Measurements from ENCODE around the gene TCHP. TPM values are rescaled to one million over a fixed set of nuclear protein-coding genes. Genes with fewer than 3 reads are reported as not detected.

The TCHP gene
- polyA plus RNA-seq, 1 donor from 2014 or later, result 12.8 TPM

GRCh38 chr12:109923038-109923437 lies 23.0 kb downstream of the TCHP start:
- no peaks in the 10 kb centered on the region for H3K36me3 ChIP-seq (ENCODE audit: insufficient read depth, low read length)
- no peaks in the 10 kb centered on the region for H3K9me2 ChIP-seq (ENCODE audit: insufficient read depth, low read length)
- no peak overlapping the region for H3K27ac ChIP-seq (ENCODE audit: low read length)
- H3F3A ChIP-seq (ENCODE audit: insufficient read depth, low read length, poor library complexity, severe bottlenecking), result no peaks in the 10 kb centered on the region
- TF ChIP-seq TAF1 (IDR thresholded peaks at IDR 0.05; ENCODE audit: low read depth), result no peak
- TF ChIP-seq EZH2 (IDR thresholded peaks at IDR 0.05; ENCODE audit: borderline replicate concordance, insufficient read depth, low read length, poor library complexity, severe bottlenecking), result no peak
- no peak for TF ChIP-seq CTCF (IDR thresholded peaks at IDR 0.05; ENCODE audit: poor library complexity, severe bottlenecking)
- H3K27me3 ChIP-seq (ENCODE audit: insufficient read depth, low read depth, low read length), result no peaks in the 10 kb centered on the region
- no peaks in the 10 kb centered on the region for H3K9me3 ChIP-seq (ENCODE audit: low read length)
- no peaks in the 10 kb centered on the region for H3K79me2 ChIP-seq (replicated peaks; ENCODE audit: insufficient read depth, low read length)
- no peak overlapping the region for H3K9ac ChIP-seq (ENCODE audit: low read length)
- H4K20me1 ChIP-seq (ENCODE audit: insufficient read depth), result no peaks in the 10 kb centered on the region
- no peak overlapping the region for H3K4me3 ChIP-seq (ENCODE audit: low read length)
- H2AFZ ChIP-seq (ENCODE audit: low read depth, low read length), result no peak overlapping the region
- no peak overlapping the region for H3K4me2 ChIP-seq (ENCODE audit: low read length)

GRCh38 chr12:109923481-109924245 lies 23.6 kb downstream of the TCHP start:
- H2AFZ ChIP-seq (ENCODE audit: low read depth, low read length), result no peak overlapping the region
- H3K9me2 ChIP-seq (ENCODE audit: insufficient read depth, low read length), result no peaks in the 10 kb centered on the region
- H3K36me3 ChIP-seq (ENCODE audit: insufficient read depth, low read length), result no peaks in the 10 kb centered on the region
- H4K20me1 ChIP-seq (ENCODE audit: insufficient read depth), result no peaks in the 10 kb centered on the region
- no peaks in the 10 kb centered on the region for H3F3A ChIP-seq (ENCODE audit: insufficient read depth, low read length, poor library complexity, severe bottlenecking)
- no peak overlapping the region for H3K27ac ChIP-seq (ENCODE audit: low read length)
- TF ChIP-seq MXI1 (conservative IDR thresholded peaks at IDR 0.05; ENCODE audit: poor library complexity, severe bottlenecking) (no peak), POLR2AphosphoS5 (IDR thresholded peaks at IDR 0.05) (no peak), TAF1 (IDR thresholded peaks at IDR 0.05; ENCODE audit: low read depth) (no peak), REST (IDR thresholded peaks at IDR 0.05; ENCODE audit: borderline replicate concordance) (no peak), RAD21 (conservative IDR thresholded peaks at IDR 0.05) (no peak), EZH2 (IDR thresholded peaks at IDR 0.05; ENCODE audit: borderline replicate concordance, insufficient read depth, low read length, poor library complexity, severe bottlenecking) (no peak), CTCF (IDR thresholded peaks at IDR 0.05; ENCODE audit: poor library complexity, severe bottlenecking) (no peak), EP300 (conservative IDR thresholded peaks at IDR 0.05; ENCODE audit: poor library complexity, severe bottlenecking) (no peak), SMC3 (conservative IDR thresholded peaks at IDR 0.05; ENCODE audit: poor library complexity) (no peak)
- no peaks in the 10 kb centered on the region for H3K9me3 ChIP-seq (ENCODE audit: low read length)
- no peak overlapping the region for H3K4me2 ChIP-seq (ENCODE audit: low read length)
- no peak overlapping the region for H3K9ac ChIP-seq (ENCODE audit: low read length)
- no peak overlapping the region for H3K4me3 ChIP-seq (ENCODE audit: low read length)
- no peaks in the 10 kb centered on the region for H3K27me3 ChIP-seq (ENCODE audit: insufficient read depth, low read depth, low read length)
- H3K79me2 ChIP-seq (replicated peaks; ENCODE audit: insufficient read depth, low read length), result no peaks in the 10 kb centered on the region
